Vagina (tissue), 2 donors: ENCODE results near the gene FSTL3.

Source experiments
- POLR2AphosphoS5 ChIP-seq, 2 donors: sonication (generic); formaldehyde crosslinking; IDR thresholded peaks; one replicate each; pipeline ENCODE4 v1.9.0; 2017; ENCODE audit warnings: antibody characterized with exemption in 2 of 2, mild to moderate bottlenecking in 2 of 2, low read depth in 1 of 2; ENCODE audit not compliant: insufficient read depth in 1 of 2
- TF ChIP-seq, protein P1 (sequence below), 3 experiments: fragments of 450-650 bp in 2 of 3; fragments of 200-600 bp in 1 of 3; sonication (generic) in 1 of 3; IDR thresholded peaks; one replicate each; pipeline ENCODE4 v1.5.1; 2017 to 2019; ENCODE audit warnings: antibody characterized with exemption in 3 of 3, mild to moderate bottlenecking in 2 of 3, moderate library complexity in 2 of 3

DNA sequence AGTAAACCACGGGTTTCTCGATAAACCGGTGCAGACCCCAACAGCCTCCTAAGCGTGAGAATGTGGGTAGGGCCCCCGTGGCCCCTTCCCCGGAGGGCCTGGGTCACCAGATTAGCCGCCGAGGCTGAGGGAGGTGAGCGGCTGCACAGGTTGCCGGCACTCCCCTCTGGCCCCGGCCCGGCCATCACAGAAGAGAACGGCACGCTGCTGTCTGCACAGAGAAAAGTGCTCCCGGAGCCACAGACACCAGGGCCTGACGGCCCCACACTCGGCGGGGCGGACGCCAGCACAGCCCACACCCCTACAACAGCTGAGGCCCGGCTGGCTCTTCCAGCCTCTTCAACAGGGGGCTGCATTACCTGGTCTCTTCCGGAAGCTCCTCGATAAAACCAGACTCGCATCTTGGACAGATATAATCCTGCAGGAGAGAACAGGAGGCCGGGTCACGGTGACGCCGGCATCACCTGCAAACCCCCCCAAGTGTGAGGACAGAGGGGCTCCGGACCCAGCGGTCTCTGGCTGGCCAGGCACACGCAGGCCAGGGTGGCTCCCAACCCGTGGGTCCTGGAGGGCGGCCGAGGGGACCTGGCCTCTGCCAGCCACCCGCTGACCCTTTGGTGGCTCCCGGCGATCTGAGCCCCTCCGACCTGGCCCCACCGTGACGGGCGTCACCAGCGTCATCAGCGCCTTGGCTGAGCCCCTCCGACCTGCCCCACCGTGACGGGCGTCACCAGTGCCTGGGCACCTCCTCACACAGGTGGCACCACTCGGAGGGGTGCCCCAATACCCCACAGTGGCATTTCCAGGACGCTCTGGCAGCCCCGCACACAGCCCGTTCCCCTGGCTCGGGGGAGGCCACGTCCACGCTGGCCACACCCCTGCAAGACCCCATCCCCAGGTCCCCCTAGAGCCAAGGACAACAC, 23.5 kb upstream of the FSTL3 start:
- TF ChIP-seq POLR2AphosphoS5 (IDR thresholded peaks at IDR 0.05; ENCODE audit: insufficient read depth in 1 of 2, low read depth in 1 of 2) = no peak
- TF ChIP-seq, protein P1, sequence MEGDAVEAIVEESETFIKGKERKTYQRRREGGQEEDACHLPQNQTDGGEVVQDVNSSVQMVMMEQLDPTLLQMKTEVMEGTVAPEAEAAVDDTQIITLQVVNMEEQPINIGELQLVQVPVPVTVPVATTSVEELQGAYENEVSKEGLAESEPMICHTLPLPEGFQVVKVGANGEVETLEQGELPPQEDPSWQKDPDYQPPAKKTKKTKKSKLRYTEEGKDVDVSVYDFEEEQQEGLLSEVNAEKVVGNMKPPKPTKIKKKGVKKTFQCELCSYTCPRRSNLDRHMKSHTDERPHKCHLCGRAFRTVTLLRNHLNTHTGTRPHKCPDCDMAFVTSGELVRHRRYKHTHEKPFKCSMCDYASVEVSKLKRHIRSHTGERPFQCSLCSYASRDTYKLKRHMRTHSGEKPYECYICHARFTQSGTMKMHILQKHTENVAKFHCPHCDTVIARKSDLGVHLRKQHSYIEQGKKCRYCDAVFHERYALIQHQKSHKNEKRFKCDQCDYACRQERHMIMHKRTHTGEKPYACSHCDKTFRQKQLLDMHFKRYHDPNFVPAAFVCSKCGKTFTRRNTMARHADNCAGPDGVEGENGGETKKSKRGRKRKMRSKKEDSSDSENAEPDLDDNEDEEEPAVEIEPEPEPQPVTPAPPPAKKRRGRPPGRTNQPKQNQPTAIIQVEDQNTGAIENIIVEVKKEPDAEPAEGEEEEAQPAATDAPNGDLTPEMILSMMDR (IDR thresholded peaks at IDR 0.05) = no peak
